OCI-M2 (cell line): ENCODE measurements around the gene SUMF1.

Experiments used
- DNase-seq: peaks from one replicate; lab custom pipeline; 2025; ENCODE audit not compliant: unreplicated experiment; lab: John Stamatoyannopoulos, UW

Gene SUMF1

DNA sequence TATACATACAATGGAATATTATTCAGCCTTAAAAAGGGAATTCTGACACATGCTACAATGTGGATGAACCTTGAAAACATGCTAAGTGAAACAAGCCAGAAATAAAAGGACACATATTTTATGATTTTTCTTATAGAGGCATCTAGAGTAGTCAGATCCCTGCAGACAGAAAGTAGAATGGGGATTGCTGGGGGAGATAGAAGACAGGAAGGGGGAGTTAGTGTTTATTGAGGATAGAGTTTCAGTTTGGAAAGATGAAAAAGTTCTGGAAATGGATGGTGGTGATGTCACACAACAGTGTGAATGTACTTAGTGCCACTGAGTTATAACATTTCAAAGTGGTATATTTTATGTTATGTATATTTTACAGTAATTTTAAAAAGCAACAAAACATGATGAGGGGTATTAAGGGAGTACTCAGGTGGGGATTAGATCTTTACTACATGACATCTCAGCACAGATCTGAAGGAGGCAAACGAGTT lies 30.8 kb upstream of the SUMF1 start:
- no peak for DNase-seq

- DNase-seq, result no peak
Observed at GRCh38 chr3:4497005-4497692, 30.1 kb upstream of the SUMF1 start.

- no peak for DNase-seq
Observed at GRCh38 chr3:4496087-4496452, 29.0 kb upstream of the SUMF1 start.

GRCh38 chr3:4495294-4496086 lies 28.4 kb upstream of the SUMF1 start:
- DNase-seq, result no peak

GRCh38 chr3:4494895-4495264 lies 27.8 kb upstream of the SUMF1 start:
- no peak for DNase-seq

GRCh38 chr3:4493941-4494894 lies 27.1 kb upstream of the SUMF1 start:
- no peak for DNase-seq

DNA sequence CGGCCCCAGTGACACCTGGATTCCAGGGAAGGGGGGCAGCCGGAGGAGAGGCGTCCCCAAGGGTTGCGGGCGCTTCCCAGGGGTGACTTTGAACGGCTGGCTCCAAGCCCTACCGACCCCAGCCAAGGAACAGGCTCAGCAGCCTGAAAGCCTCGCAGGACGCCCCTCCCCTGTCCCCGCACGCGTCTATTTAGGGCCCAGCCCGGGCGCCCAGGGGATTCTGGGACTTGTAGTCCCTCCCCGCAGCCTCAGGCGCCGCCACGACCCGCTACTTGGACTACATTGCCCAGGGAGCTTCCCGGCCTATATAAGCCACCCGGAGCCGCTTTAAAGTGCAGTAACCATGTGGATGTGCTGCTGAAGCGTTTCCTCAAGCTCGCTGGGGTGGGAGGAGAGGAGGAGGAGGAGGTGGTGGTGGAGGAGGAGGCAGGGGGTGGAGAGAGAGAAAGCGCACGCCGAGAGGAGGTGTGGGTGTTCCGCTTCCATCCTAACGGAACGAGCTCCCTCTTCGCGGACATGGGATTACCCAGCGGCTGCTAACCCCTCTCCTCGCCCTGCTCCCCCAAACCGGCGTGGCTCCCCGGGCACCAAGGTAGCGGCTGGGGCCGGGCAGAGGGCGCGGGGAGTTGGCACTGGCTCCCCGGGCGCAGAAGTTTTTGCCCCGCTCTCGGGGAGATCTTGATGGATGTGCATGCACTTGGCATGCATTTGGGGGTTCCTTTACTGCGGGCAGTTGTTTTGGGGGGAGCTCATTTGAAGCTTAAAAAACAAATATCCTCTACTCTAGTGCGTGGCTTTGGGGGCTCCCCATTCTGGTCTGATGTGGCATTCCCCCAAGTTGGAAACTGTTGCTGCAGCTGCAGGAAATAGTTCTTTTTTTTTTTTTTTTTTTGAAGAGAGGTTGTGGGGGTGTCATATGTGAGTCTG lies 26.2 kb upstream of the SUMF1 start, which contains the start of gene ITPR1:
Gene ITPR1, plus strand, starts transcription at position 335 of the 927 bp plus-strand sequence. CDS start 23,144 bp downstream, outside the sequence.
- peak; percentile 87 for DNase-seq

GRCh38 chr3:4492208-4493013 lies 25.3 kb upstream of the SUMF1 start:
- no peak for DNase-seq

DNA sequence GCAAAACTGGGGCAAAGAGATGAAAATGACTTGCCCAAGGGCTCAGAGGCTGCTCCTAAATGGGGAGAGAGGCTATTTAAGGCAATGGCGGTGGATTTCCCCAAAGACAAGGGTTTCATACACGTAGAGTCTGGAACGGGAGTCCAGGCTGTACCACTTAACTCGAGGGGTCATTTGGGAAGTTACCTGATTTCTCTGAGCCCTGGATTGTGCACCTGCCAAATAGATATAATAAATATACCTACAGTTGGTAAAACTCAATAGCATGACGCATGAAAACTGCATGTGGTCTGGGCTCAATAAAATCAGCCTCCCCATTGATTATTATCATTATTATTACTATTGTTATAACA lies 24.8 kb upstream of the SUMF1 start:
- DNase-seq, result no peak

DNA sequence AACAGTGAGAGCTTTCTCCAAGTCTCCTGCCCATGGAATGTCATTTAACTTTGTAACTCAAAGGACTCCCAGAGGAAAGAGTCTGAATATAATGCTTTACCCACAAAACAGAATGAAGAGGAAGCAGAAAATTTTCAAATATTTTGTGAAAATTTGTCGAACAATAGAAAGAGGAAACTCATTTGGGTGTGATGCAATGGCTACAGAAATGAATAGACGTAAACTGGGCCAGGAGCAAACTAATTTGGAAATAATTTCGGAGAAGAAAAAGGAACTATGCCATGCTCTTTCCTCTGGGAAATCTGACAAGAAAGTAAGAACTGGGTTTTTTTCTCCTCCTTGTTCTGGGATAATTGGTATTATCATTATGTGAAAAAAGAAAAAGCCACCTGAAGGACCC lies 11.2 kb upstream of the SUMF1 start:
- no peak for DNase-seq

DNA sequence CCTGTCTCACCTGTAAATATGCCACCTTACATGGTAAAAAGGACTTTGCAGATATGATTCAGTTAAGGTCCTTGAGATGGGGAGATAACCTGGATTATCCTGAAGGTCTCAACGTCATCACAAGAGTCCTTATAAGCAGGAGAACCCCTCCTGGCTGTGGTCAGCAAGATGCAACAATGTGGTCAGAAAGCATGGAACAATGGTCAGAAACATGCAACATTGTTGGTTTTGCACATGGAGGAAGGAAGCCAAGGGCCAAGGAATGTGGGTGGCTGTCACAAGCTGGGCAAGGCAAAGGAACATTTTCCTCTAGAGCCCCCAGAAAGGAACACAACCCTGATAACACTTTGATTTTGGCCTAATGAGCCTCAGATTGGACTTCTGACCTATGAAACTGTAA lies 9.4 kb upstream of the SUMF1 start:
- DNase-seq, result no peak

GRCh38 chr3:4475804-4476203 lies 8.7 kb upstream of the SUMF1 start:
- no peak for DNase-seq

- no peak for DNase-seq
Observed at GRCh38 chr3:4474683-4475490, 7.8 kb upstream of the SUMF1 start.

GRCh38 chr3:4472766-4473165 lies 5.7 kb upstream of the SUMF1 start:
- no peak for DNase-seq

GRCh38 chr3:4472312-4472711 lies 5.2 kb upstream of the SUMF1 start:
- no peak for DNase-seq

DNA sequence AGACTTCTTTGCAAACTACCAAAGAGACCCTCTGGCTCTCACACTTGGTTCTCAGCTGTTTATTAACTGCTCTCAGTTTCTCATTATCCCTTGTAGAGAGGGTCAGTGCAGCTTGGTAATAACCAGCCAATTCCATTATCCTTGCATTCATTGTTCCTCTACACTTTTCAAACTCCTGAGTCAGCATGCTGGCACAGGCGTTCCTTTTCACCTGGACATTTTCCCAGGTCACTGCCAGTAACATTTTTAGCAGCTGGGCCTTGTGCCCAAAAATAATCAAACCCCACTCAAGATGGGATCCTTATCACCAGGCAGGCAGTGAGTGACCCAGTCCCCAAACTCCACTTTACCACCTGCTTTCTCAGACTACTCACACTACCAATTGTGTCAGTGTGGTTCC lies 4.8 kb upstream of the SUMF1 start:
- no peak for DNase-seq

DNA sequence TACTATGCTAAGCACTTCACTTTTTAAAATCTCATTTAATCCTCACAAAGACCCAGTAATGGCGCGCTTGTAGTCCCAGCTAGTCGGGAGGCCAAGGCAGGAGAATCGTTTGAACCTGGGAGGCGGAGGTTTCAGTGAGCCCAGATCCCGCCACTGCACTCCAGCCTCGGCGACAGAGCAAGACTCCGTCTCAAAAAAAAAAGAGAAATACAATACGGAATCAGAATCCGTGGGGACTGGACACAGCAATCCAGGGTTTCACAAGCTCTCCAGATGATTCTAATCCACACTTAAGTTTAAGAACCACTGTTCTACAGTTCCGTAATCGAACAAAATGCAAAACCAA lies 426 bp upstream of the SUMF1 start:
- DNase-seq, result no peak

DNA sequence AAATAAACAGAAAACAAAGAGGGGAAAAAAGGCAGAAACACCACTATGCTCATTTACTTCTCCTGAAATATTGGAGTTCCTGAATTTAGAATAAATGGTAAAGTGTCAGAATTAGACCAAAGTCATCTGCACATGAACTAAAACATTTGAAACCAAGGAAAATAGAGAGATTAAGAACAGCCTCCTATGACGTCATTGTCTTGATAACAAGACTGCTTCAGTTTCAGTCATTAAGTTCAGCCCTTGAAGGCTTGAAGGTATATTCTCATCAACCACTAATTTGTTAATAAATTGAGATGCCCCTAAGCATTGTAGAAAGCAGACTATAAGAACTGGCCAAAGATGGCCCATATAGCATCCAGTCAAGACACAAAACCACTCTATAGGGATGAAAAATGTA lies 2.5 kb downstream of the SUMF1 start:
- DNase-seq, result no peak
